ENCODE data around the gene OPCML. TPM values are rescaled to one million over a fixed set of nuclear protein-coding genes. Genes with fewer than 3 reads are reported as not detected.

Gene OPCML
- total and polyA plus RNA-seq, 2 of the 13 experiments (the other 11 are each of a cell fraction or from before 2014, with no cell fraction given) = not detected

DNA sequence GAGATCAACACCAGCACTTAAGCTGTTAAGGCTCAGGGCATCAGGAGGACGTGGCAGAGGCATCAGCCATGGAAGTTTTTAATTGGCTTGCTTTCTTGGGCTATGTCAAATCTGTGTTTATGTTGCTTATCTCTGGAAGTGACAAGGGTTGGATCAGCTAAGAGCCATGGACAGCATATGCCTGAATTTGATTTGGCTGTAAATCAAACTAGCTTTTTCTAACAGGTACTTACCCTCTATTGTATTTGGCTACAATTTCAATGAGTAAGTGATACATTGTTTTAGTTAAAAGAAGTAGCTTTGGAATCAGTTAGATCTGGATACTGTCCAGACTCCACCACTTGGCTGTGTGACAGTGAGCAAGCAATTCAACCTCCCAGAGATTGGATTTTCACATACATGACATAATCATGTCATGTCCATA, 936.6 kb downstream of the OPCML start:
- no peak for ATAC-seq

More for the DNA sequence above, 936.6 kb downstream of the OPCML start:
- H3K4me3 ChIP-seq (replicated peaks in 1 of 3; ENCODE audit: insufficient read depth in 1 of 3, low read depth in 2 of 3, low read length in 3 of 3) = no peak overlapping the region
- H3K36me3 ChIP-seq (replicated peaks in 1 of 2; ENCODE audit: control insufficient read depth in 1 of 2, insufficient read depth in 2 of 2, low read length in 2 of 2) = no peaks in the 10 kb centered on the region
- no peak overlapping the region for H3K4me2 ChIP-seq (ENCODE audit: low read depth, low read length)
- FAIRE-seq = no peak
- H2AFZ ChIP-seq (ENCODE audit: low read length) = no peak overlapping the region
- H3K27ac ChIP-seq (ENCODE audit: extremely low read length, insufficient read depth, low read length) = no peak overlapping the region
- CTCF ChIA-PET (ENCODE audit: low intra/inter-chr PET ratio, low total read pairs) = no interaction called here
- H4K20me1 ChIP-seq (ENCODE audit: insufficient read depth, low read length) = no peaks in the 10 kb centered on the region
- WGBS (ENCODE audit: low lambda C conversion rate) = 0% methylated on average over 1 of the region's 1 CpG
- no peak overlapping the region for H3K9ac ChIP-seq (ENCODE audit: insufficient read depth, low read depth, low read length)
- no peak for TF ChIP-seq TCF12 (IDR thresholded peaks at IDR 0.05)
- no peak for TF ChIP-seq TCF12 (CRISPR knock-in tag; IDR thresholded peaks at IDR 0.05)
- no peak for TF ChIP-seq LCORL (IDR thresholded peaks at IDR 0.05)
- TF ChIP-seq LCORL (CRISPR knock-in tag; IDR thresholded peaks at IDR 0.05) = no peak
- TF ChIP-seq SSRP1 (CRISPR knock-in tag; IDR thresholded peaks at IDR 0.05) = no peak
- no peak for TF ChIP-seq NFE2L2 (IDR thresholded peaks at IDR 0.05; ENCODE audit: low read length)
- TF ChIP-seq CAMTA2 (CRISPR knock-in tag; IDR thresholded peaks at IDR 0.05; ENCODE audit: borderline replicate concordance) = no peak
- TF ChIP-seq PLRG1 (conservative IDR thresholded peaks at IDR 0.05) = no peak
- TF ChIP-seq, protein P1, sequence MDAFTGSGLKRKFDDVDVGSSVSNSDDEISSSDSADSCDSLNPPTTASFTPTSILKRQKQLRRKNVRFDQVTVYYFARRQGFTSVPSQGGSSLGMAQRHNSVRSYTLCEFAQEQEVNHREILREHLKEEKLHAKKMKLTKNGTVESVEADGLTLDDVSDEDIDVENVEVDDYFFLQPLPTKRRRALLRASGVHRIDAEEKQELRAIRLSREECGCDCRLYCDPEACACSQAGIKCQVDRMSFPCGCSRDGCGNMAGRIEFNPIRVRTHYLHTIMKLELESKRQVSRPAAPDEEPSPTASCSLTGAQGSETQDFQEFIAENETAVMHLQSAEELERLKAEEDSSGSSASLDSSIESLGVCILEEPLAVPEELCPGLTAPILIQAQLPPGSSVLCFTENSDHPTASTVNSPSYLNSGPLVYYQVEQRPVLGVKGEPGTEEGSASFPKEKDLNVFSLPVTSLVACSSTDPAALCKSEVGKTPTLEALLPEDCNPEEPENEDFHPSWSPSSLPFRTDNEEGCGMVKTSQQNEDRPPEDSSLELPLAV (CRISPR knock-in tag; conservative IDR thresholded peaks at IDR 0.05; ENCODE audit: low read depth) = no peak
- TF ChIP-seq ZFP36L1 (CRISPR knock-in tag; IDR thresholded peaks at IDR 0.05) = no peak
- TF ChIP-seq, protein P2, sequence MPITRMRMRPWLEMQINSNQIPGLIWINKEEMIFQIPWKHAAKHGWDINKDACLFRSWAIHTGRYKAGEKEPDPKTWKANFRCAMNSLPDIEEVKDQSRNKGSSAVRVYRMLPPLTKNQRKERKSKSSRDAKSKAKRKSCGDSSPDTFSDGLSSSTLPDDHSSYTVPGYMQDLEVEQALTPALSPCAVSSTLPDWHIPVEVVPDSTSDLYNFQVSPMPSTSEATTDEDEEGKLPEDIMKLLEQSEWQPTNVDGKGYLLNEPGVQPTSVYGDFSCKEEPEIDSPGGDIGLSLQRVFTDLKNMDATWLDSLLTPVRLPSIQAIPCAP (CRISPR knock-in tag; IDR thresholded peaks at IDR 0.05; ENCODE audit: low read depth) = no peak
- TF ChIP-seq ZNF569 (CRISPR knock-in tag; IDR thresholded peaks at IDR 0.05; ENCODE audit: borderline replicate concordance) = no peak
- TF ChIP-seq, protein P3, sequence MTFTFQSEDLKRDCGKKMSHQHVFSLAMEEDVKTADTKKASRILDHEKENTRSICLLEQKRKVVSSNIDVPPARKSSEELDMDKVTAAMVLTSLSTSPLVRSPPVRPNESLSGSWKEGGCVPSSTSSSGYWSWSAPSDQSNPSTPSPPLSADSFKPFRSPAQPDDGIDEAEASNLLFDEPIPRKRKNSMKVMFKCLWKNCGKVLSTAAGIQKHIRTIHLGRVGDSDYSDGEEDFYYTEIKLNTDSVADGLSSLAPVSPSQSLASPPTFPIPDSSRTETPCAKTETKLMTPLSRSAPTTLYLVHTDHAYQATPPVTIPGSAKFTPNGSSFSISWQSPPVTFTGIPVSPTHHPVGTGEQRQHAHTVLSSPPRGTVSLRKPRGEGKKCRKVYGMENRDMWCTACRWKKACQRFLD (CRISPR knock-in tag; IDR thresholded peaks at IDR 0.05; ENCODE audit: borderline replicate concordance) = no peak
- TF ChIP-seq, protein P4, sequence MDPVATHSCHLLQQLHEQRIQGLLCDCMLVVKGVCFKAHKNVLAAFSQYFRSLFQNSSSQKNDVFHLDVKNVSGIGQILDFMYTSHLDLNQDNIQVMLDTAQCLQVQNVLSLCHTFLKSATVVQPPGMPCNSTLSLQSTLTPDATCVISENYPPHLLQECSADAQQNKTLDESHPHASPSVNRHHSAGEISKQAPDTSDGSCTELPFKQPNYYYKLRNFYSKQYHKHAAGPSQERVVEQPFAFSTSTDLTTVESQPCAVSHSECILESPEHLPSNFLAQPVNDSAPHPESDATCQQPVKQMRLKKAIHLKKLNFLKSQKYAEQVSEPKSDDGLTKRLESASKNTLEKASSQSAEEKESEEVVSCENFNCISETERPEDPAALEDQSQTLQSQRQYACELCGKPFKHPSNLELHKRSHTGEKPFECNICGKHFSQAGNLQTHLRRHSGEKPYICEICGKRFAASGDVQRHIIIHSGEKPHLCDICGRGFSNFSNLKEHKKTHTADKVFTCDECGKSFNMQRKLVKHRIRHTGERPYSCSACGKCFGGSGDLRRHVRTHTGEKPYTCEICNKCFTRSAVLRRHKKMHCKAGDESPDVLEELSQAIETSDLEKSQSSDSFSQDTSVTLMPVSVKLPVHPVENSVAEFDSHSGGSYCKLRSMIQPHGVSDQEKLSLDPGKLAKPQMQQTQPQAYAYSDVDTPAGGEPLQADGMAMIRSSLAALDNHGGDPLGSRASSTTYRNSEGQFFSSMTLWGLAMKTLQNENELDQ (CRISPR knock-in tag; IDR thresholded peaks at IDR 0.05; ENCODE audit: borderline replicate concordance) = no peak
- TF ChIP-seq POLR2A (IDR thresholded peaks at IDR 0.05; ENCODE audit: insufficient read depth in 1 of 2, low read depth in 2 of 2, low read length in 2 of 2) = no peak
- TF ChIP-seq, protein P5, sequence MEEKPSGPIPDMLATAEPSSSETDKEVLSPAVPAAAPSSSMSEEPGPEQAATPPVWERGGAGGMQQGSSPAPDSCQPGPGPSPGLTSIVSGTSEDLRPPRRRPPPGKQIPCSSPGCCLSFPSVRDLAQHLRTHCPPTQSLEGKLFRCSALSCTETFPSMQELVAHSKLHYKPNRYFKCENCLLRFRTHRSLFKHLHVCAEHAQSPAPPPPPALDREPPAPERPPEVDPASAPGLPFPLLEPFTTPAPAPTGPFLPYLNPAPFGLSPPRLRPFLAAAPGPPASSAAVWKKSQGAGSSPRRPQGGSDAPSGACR (CRISPR knock-in tag; IDR thresholded peaks at IDR 0.05) = no peak
- TF ChIP-seq, protein P6, sequence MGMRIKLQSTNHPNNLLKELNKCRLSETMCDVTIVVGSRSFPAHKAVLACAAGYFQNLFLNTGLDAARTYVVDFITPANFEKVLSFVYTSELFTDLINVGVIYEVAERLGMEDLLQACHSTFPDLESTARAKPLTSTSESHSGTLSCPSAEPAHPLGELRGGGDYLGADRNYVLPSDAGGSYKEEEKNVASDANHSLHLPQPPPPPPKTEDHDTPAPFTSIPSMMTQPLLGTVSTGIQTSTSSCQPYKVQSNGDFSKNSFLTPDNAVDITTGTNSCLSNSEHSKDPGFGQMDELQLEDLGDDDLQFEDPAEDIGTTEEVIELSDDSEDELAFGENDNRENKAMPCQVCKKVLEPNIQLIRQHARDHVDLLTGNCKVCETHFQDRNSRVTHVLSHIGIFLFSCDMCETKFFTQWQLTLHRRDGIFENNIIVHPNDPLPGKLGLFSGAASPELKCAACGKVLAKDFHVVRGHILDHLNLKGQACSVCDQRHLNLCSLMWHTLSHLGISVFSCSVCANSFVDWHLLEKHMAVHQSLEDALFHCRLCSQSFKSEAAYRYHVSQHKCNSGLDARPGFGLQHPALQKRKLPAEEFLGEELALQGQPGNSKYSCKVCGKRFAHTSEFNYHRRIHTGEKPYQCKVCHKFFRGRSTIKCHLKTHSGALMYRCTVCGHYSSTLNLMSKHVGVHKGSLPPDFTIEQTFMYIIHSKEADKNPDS (CRISPR knock-in tag; IDR thresholded peaks at IDR 0.05) = no peak
- no peak for TF ChIP-seq ZNF589 (CRISPR knock-in tag; conservative IDR thresholded peaks at IDR 0.05)
- DNase-seq (ENCODE audit: low spot score) = no peak
- POLR2A ChIA-PET = no interaction called here
- peaks cover 78% of the 10 kb centered on the region for H3K9me3 ChIP-seq (ENCODE audit: low read length)
- H3K27me3 ChIP-seq (ENCODE audit: control insufficient read depth in 1 of 2, insufficient read depth in 2 of 2, low read length in 2 of 2) = no peaks in the 10 kb centered on the region
- intact Hi-C loops (cut with micrococcal nuclease; ENCODE audit: unreplicated experiment) (no loop called here), in situ Hi-C loops (cut with HindIII; ENCODE audit: extremely low pct_ligation_motif_present, low pct_unique_long_range_greater_than_20kb) (no loop called here)
- BruUV-seq (replicated peaks) = no TSS peak
- H3K4me1 ChIP-seq (ENCODE audit: insufficient read depth, low read length) = no peaks in the 10 kb centered on the region
- H3K79me2 ChIP-seq (ENCODE audit: insufficient read depth, low read length) = no peaks in the 10 kb centered on the region

Measured in HepG2 (cell line).